WTC11 (cell line): ENCODE measurements around the gene USP2. TPM values are rescaled to one million over a fixed set of nuclear protein-coding genes. Genes with fewer than 3 reads are reported as not detected.

Source experiments
- MYBL2 ChIP-seq: sonication (generic); formaldehyde crosslinking; IDR thresholded peaks from 2 replicates; pipeline ENCODE4 v1.8.1; 2023; ENCODE audit warnings: mild to moderate bottlenecking, moderate library complexity, missing genetic modification reagents
- NFATC4 ChIP-seq: fragments of 250-450 bp; sonication (Bioruptor Pico); IDR thresholded peaks from 2 replicates; pipeline ENCODE4 v1.9.0; 2021; ENCODE audit warnings: mild to moderate bottlenecking
- NFYB ChIP-seq: sonication (generic); formaldehyde crosslinking; conservative IDR thresholded peaks from 2 replicates; pipeline ENCODE4 v1.8.0; 2022; ENCODE audit warnings: low read depth, missing genetic modification reagents
- NR1H2 ChIP-seq: sonication (generic); formaldehyde crosslinking; IDR thresholded peaks from 2 replicates; pipeline ENCODE4 v1.9.0; 2021; ENCODE audit warnings: mild to moderate bottlenecking, moderate library complexity, missing genetic modification reagents
- OVOL2 ChIP-seq: fragments of 250-450 bp; sonication (Bioruptor Pico); IDR thresholded peaks from 2 replicates; pipeline ENCODE4 v1.9.0; 2021; ENCODE audit warnings: mild to moderate bottlenecking, borderline replicate concordance
- SOX15 ChIP-seq: fragments of 250-450 bp; sonication (Bioruptor Pico); IDR thresholded peaks from 2 replicates; pipeline ENCODE4 v1.9.0; 2021; ENCODE audit warnings: mild to moderate bottlenecking
- ZNF232 ChIP-seq: sonication (generic); formaldehyde crosslinking; IDR thresholded peaks from 2 replicates; pipeline ENCODE4 v1.8.0; 2022; ENCODE audit warnings: mild to moderate bottlenecking, missing genetic modification reagents
- ZNF263 ChIP-seq: sonication (generic); formaldehyde crosslinking; IDR thresholded peaks from 2 replicates; pipeline ENCODE4 v1.8.1; 2022; ENCODE audit warnings: low read depth, mild to moderate bottlenecking, moderate library complexity, missing genetic modification reagents
- total RNA-seq: library from RNA; stranded (reverse); gene quantifications from 3 replicates; pipeline ENCODE4 v1.2.3, GENCODE V29; 2021
- TF ChIP-seq, protein P1 (sequence below): sonication (generic); formaldehyde crosslinking; IDR thresholded peaks from 2 replicates; pipeline ENCODE4 v1.8.1; 2022; ENCODE audit warnings: low read depth, mild to moderate bottlenecking, moderate library complexity, missing genetic modification reagents, borderline replicate concordance
- TF ChIP-seq, protein P2 (sequence below): sonication (generic); formaldehyde crosslinking; IDR thresholded peaks from 2 replicates; pipeline ENCODE4 v1.8.1; 2023; ENCODE audit warnings: mild to moderate bottlenecking, missing genetic modification reagents, moderate library complexity
- TF ChIP-seq, protein P3 (sequence below): sonication (generic); formaldehyde crosslinking; IDR thresholded peaks from 2 replicates; pipeline ENCODE4 v1.8.0; 2023; ENCODE audit warnings: mild to moderate bottlenecking, missing genetic modification reagents
- TF ChIP-seq, protein P4 (sequence below): sonication (generic); formaldehyde crosslinking; IDR thresholded peaks from 2 replicates; pipeline ENCODE4 v1.8.0; 2022; ENCODE audit warnings: mild to moderate bottlenecking, missing genetic modification reagents
- TF ChIP-seq, protein P5 (sequence below): sonication (generic); formaldehyde crosslinking; IDR thresholded peaks from 2 replicates; pipeline ENCODE4 v1.8.1; 2022; ENCODE audit warnings: low read depth, missing genetic modification reagents, borderline replicate concordance
- TF ChIP-seq, protein P6 (sequence below): sonication (generic); formaldehyde crosslinking; IDR thresholded peaks from 2 replicates; pipeline ENCODE4 v1.8.0; 2022; ENCODE audit warnings: missing genetic modification reagents
- TF ChIP-seq, protein P7 (sequence below): fragments of 250-450 bp; sonication (Bioruptor Pico); IDR thresholded peaks from 2 replicates; pipeline ENCODE4 v2.1.2; 2022; ENCODE audit warnings: mild to moderate bottlenecking, moderate library complexity
- TF ChIP-seq, protein P8 (sequence below): fragments of 250-450 bp; sonication (Bioruptor Pico); conservative IDR thresholded peaks from 2 replicates; pipeline ENCODE4 v1.9.0; 2021; ENCODE audit warnings: mild to moderate bottlenecking
- TF ChIP-seq, protein P9 (sequence below): fragments of 200-600 bp; IDR thresholded peaks from 2 replicates; pipeline ENCODE4 v1.8.0; 2022; ENCODE audit warnings: antibody characterized with exemption
- TF ChIP-seq, protein P10 (sequence below): sonication (generic); formaldehyde crosslinking; IDR thresholded peaks from 2 replicates; pipeline ENCODE4 v1.8.0; 2022; ENCODE audit warnings: mild to moderate bottlenecking, missing genetic modification reagents

The USP2 gene
- total RNA-seq, 1 experiment from 2014 or later, result 8.0 TPM

DNA sequence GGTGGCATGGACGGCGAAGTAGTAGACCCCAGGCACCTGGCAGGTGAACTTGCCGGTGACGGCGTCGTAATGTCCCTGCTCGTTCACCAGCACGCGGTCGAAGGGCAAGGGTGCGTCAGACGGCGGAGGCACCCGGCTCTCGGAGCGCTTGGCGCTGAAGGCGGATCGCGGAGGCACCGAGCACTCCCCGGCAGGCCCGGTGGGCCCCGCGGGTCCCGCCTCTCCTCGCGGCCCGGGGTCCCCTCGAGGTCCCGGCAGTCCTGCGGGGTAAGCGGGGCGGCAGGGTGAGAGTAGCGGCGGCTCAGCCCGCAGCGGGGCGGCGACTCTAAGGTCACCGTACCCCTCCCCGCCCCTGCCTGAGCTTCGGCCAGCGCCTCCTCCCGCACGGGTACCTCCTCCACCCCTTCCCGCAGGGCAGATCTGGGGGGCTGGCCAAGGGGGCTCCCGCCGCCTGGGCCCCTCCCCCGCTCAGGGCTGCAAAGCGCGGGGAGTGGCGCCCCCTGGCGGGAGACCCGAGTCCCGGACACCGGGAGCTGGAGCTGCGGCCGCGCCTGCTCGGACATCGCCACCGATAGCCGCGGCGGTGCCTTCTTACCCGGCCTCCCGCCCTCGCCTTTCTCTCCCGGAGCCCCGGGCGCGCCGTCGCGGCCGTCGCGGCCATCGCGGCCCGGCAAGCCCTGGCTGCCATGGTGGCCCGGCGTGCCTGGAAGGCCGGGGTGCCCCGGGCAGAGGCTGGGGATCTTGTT lies 41.7 kb downstream of the USP2 start (continued):
- TF ChIP-seq, protein P1, sequence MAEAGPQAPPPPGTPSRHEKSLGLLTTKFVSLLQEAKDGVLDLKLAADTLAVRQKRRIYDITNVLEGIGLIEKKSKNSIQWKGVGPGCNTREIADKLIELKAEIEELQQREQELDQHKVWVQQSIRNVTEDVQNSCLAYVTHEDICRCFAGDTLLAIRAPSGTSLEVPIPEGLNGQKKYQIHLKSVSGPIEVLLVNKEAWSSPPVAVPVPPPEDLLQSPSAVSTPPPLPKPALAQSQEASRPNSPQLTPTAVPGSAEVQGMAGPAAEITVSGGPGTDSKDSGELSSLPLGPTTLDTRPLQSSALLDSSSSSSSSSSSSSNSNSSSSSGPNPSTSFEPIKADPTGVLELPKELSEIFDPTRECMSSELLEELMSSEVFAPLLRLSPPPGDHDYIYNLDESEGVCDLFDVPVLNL (CRISPR knock-in tag), result no peak
- TF ChIP-seq OVOL2 (no peak), ZNF232 (CRISPR knock-in tag) (peak; percentile 76; the same call in 1 of the 2 replicates), ZNF263 (CRISPR knock-in tag) (peak; percentile 53; the same call in 1 of the 2 replicates), NFYB (no peak), NR1H2 (CRISPR knock-in tag) (no peak), MYBL2 (CRISPR knock-in tag) (peak; percentile 82), SOX15 (CRISPR knock-in tag) (no peak), NFATC4 (CRISPR knock-in tag) (no peak)
- TF ChIP-seq, protein P2, sequence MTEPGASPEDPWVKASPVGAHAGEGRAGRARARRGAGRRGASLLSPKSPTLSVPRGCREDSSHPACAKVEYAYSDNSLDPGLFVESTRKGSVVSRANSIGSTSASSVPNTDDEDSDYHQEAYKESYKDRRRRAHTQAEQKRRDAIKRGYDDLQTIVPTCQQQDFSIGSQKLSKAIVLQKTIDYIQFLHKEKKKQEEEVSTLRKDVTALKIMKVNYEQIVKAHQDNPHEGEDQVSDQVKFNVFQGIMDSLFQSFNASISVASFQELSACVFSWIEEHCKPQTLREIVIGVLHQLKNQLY (CRISPR knock-in tag), result peak; percentile 75; the same call in 1 of the 2 replicates
- TF ChIP-seq, protein P3, sequence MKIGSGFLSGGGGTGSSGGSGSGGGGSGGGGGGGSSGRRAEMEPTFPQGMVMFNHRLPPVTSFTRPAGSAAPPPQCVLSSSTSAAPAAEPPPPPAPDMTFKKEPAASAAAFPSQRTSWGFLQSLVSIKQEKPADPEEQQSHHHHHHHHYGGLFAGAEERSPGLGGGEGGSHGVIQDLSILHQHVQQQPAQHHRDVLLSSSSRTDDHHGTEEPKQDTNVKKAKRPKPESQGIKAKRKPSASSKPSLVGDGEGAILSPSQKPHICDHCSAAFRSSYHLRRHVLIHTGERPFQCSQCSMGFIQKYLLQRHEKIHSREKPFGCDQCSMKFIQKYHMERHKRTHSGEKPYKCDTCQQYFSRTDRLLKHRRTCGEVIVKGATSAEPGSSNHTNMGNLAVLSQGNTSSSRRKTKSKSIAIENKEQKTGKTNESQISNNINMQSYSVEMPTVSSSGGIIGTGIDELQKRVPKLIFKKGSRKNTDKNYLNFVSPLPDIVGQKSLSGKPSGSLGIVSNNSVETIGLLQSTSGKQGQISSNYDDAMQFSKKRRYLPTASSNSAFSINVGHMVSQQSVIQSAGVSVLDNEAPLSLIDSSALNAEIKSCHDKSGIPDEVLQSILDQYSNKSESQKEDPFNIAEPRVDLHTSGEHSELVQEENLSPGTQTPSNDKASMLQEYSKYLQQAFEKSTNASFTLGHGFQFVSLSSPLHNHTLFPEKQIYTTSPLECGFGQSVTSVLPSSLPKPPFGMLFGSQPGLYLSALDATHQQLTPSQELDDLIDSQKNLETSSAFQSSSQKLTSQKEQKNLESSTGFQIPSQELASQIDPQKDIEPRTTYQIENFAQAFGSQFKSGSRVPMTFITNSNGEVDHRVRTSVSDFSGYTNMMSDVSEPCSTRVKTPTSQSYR (CRISPR knock-in tag), result no peak
- TF ChIP-seq, protein P4, sequence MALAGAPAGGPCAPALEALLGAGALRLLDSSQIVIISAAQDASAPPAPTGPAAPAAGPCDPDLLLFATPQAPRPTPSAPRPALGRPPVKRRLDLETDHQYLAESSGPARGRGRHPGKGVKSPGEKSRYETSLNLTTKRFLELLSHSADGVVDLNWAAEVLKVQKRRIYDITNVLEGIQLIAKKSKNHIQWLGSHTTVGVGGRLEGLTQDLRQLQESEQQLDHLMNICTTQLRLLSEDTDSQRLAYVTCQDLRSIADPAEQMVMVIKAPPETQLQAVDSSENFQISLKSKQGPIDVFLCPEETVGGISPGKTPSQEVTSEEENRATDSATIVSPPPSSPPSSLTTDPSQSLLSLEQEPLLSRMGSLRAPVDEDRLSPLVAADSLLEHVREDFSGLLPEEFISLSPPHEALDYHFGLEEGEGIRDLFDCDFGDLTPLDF (CRISPR knock-in tag), result no peak; the same call in 1 of the 2 replicates
- TF ChIP-seq, protein P5, sequence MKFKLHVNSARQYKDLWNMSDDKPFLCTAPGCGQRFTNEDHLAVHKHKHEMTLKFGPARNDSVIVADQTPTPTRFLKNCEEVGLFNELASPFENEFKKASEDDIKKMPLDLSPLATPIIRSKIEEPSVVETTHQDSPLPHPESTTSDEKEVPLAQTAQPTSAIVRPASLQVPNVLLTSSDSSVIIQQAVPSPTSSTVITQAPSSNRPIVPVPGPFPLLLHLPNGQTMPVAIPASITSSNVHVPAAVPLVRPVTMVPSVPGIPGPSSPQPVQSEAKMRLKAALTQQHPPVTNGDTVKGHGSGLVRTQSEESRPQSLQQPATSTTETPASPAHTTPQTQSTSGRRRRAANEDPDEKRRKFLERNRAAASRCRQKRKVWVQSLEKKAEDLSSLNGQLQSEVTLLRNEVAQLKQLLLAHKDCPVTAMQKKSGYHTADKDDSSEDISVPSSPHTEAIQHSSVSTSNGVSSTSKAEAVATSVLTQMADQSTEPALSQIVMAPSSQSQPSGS (CRISPR knock-in tag), result no peak
- TF ChIP-seq, protein P6, sequence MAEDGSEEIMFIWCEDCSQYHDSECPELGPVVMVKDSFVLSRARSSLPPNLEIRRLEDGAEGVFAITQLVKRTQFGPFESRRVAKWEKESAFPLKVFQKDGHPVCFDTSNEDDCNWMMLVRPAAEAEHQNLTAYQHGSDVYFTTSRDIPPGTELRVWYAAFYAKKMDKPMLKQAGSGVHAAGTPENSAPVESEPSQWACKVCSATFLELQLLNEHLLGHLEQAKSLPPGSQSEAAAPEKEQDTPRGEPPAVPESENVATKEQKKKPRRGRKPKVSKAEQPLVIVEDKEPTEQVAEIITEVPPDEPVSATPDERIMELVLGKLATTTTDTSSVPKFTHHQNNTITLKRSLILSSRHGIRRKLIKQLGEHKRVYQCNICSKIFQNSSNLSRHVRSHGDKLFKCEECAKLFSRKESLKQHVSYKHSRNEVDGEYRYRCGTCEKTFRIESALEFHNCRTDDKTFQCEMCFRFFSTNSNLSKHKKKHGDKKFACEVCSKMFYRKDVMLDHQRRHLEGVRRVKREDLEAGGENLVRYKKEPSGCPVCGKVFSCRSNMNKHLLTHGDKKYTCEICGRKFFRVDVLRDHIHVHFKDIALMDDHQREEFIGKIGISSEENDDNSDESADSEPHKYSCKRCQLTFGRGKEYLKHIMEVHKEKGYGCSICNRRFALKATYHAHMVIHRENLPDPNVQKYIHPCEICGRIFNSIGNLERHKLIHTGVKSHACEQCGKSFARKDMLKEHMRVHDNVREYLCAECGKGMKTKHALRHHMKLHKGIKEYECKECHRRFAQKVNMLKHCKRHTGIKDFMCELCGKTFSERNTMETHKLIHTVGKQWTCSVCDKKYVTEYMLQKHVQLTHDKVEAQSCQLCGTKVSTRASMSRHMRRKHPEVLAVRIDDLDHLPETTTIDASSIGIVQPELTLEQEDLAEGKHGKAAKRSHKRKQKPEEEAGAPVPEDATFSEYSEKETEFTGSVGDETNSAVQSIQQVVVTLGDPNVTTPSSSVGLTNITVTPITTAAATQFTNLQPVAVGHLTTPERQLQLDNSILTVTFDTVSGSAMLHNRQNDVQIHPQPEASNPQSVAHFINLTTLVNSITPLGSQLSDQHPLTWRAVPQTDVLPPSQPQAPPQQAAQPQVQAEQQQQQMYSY (CRISPR knock-in tag), result 0 out of 2 replicates have a peak, but pooled peaks have one; percentile 18
- TF ChIP-seq, protein P7, sequence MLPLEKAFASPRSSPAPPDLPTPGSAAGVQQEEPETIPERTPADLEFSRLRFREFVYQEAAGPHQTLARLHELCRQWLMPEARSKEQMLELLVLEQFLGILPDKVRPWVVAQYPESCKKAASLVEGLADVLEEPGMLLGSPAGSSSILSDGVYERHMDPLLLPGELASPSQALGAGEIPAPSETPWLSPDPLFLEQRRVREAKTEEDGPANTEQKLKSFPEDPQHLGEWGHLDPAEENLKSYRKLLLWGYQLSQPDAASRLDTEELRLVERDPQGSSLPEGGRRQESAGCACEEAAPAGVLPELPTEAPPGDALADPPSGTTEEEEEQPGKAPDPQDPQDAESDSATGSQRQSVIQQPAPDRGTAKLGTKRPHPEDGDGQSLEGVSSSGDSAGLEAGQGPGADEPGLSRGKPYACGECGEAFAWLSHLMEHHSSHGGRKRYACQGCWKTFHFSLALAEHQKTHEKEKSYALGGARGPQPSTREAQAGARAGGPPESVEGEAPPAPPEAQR, result no peak
- TF ChIP-seq, protein P8, sequence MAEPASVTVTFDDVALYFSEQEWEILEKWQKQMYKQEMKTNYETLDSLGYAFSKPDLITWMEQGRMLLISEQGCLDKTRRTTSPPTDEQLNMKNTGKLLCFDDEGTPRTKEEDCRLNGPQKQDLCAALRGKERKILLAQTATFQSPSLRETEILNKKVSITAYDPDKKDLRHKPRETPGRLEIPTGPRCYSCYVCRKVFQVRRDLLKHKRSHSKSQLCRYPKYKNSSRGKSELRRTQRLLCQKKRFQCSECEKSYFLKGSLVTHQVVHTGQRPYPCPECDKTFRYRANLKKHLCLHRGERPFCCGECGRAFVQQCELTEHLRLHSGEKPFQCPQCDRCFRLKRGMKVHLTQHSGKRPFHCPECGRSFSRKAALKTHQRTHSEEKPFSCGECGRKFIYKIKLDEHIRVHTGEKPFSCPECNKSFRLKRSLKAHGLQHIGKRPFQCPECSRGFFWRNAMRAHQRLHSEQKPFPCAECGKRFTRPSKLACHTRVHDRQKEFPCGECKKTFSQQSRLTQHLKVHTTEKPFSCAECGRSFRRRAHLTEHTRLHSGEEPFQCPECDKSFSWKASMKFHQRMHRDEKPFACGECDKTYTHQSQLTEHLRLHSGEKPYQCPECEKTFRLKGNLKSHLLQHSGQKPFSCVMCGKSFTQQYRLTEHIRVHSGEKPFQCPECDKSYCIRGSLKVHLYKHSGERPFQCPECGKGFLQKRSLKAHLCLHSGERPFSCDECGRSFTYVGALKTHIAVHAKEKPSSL (CRISPR knock-in tag), result no peak
- TF ChIP-seq, protein P9, sequence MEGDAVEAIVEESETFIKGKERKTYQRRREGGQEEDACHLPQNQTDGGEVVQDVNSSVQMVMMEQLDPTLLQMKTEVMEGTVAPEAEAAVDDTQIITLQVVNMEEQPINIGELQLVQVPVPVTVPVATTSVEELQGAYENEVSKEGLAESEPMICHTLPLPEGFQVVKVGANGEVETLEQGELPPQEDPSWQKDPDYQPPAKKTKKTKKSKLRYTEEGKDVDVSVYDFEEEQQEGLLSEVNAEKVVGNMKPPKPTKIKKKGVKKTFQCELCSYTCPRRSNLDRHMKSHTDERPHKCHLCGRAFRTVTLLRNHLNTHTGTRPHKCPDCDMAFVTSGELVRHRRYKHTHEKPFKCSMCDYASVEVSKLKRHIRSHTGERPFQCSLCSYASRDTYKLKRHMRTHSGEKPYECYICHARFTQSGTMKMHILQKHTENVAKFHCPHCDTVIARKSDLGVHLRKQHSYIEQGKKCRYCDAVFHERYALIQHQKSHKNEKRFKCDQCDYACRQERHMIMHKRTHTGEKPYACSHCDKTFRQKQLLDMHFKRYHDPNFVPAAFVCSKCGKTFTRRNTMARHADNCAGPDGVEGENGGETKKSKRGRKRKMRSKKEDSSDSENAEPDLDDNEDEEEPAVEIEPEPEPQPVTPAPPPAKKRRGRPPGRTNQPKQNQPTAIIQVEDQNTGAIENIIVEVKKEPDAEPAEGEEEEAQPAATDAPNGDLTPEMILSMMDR, result peak; percentile 97
- TF ChIP-seq, protein P10, sequence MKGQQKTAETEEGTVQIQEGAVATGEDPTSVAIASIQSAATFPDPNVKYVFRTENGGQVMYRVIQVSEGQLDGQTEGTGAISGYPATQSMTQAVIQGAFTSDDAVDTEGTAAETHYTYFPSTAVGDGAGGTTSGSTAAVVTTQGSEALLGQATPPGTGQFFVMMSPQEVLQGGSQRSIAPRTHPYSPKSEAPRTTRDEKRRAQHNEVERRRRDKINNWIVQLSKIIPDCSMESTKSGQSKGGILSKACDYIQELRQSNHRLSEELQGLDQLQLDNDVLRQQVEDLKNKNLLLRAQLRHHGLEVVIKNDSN (CRISPR knock-in tag), result peak; percentile 63; the same call in 1 of the 2 replicates
